T-helper 1 cell treated with Interleukin-12 subunit alpha and Interleukin-12 subunit beta and Interleukin-4 antibody, amounts not matched to agents 30 ng/mL and 1 ng/mL, for 36 hours (primary cell): ENCODE measurements around the gene SYTL3. TPM values are rescaled to one million over a fixed set of nuclear protein-coding genes. Genes with fewer than 3 reads are reported as not detected.

Source experiments
- intact Hi-C: fragments of 100-400 bp; cut with micrococcal nuclease; formaldehyde crosslinking; loops from one replicate; pipeline ENCODE4 v1.15.1; 2024
- total RNA-seq: library from RNA; stranded (reverse); gene quantifications from 2 replicates; pipeline ENCODE4 v1.2.3, GENCODE V29; 2022

The SYTL3 gene
- total RNA-seq, 1 donor from 2014 or later = 64.0 TPM

DNA sequence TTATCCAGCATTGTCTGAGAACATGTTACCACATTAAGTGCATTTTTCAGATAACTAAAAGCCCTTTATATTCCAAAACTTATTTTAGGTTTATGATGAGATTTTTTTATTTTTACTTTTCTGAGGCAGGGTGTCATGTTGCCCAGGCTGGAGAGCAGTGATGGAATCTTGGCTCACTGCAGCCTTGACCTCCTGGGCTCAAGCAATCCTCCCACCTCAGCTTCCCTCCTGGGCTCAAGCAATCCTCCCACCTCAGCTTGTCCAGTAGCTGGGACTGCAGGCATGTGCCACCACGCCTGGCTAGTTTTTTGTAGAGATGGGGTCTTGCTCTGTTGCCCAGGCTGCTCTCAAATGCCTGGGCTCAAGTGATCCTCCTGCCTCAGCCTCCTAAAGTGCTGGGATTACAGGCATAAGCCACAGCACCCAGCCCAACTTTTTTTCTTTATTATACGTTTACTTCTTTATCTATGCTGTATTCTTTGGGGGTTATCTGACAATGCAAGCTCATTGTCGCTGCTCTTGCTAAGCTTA, 11.5 kb upstream of the SYTL3 start:
- intact Hi-C loops = no loop called here

DNA sequence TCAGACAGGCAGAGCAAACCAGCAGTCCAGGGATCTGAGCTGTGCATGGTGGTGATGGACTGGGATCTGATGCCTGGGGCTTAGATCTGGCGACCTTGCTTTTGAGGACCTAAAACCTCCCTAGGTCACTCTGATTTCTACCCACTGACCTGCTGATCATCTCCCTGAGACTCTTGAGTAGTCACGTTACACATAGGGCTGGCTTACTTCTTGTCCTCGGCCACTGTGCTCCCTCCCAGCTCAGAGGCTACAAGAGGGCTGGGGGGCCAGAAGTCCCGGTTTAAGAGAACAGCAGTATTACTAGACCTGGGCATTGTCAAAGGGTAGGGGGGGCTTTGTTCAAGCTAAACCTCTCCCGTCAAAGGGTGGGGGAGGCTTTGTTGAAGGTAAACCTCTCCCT, 10.8 kb upstream of the SYTL3 start:
- intact Hi-C loops = no loop called here

DNA sequence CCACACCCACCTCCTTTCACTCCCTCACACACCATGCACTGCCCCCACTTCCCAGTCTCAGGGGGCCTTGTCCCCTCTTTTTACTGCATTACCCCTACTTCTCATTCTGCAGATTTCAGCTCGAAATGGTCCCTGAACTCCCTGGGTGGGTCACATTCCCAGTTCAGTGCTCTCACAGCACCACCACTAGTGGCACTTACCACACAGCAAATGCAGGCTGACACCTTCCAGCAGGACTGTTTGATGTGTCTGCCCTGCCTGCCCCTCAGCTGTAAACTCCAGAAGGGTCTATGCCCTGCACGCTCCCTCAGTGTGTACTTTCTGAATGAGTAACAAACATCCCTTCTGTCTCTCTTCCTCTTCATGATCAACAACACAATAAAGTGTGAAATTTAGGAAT, 9.3 kb upstream of the SYTL3 start:
- intact Hi-C loops = loop anchor here (1.0 to 10.0 kb wide), 6 partner anchors 21 to 1258 kb away; partner anchors contain the start of genes TCP1 and ZDHHC14

DNA sequence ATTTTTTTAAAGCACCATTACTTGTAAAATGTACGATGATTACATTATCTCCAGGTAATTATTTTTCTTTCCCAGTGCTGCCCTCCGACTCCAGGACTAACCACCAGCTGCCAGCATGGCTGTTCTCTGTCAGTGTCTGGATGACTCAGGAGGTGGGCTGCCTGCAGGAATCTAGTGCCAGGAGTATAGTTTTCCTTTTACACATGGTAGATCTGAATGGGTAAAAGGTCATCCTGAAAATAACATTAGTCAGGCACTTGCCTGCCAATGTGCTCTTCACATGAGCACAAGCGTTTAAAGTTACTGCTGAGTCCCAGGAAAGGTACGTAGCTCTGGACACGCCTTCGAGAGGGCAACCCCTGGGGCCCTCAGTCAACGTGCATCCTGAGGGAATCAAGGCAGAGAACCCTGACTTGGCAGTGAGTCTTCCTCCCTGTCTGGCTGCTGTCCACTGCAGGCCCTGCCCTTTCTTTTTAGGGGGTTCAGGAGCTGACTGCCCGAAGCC, 7.7 kb upstream of the SYTL3 start:
- intact Hi-C loops = loop anchor here (2.0 to 10.0 kb wide), 8 partner anchors 19 to 1260 kb away; partner anchors contain the start of genes TCP1, TMEM181 and ZDHHC14

DNA sequence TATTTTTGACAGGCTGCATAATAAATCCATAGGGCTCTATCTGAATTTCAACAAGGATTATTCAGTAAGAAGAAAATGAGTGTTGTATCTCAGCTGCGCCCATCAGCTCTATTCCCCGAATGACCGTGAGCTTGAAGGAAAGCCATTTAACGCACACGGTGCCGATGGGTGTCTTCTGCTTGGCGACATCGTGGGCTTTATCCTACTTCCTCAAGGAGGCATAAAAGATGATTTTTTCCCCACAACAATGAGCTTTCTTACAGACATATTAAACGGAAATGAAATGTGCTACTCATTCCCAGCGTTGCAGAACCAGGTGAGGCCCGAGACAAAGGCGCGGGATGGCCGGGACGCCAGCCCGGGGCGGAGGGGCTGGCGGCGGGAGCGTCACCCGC, 6.0 kb upstream of the SYTL3 start:
- intact Hi-C loops = loop anchor here (1.0 to 10.0 kb wide), 13 partner anchors 9 to 1262 kb away; partner anchors contain the start of genes GTF2H5, SERAC1, TCP1 and TMEM181

DNA sequence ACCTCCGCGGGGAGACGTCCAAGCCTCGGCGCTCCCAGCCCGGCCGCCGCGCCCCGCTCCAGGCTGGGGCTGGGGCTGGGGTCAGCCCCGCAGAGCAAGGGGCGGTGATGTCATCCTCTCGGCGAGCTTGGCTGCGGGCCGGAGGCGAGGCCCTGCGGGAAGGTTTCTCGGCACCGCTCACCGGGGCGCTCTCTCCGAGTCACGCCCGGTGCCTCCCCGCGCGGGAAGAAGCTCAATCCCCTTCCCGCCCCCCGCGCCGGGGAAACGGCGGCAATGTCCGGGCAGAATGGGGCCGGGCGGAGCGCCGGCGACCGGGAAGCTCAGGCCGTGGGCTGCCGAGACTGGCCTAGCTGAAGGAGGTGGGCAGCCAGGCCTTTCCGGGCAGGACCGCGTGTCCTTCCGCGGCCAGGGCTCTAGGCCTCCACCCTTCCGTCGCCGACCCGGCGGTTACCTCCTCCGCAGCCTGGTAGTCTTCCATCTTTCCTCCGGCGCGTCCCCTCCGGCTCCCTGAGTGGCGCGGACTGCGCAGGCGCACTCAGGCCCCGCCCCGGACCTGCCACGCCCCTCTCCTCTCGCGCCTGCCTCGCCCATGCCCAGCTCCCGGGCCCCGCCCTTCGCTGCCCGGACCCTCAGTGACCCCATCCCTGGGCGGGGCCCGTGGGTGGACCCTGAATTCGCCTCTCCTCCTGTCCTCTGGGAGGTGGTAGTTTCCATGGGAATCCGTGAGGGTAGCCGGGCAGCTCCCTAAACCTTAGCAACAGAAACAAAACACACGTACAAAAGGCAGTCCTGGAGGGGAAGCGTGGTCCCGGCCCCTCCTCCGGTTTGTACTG, 5.4 kb upstream of the SYTL3 start, which contains the start of gene DYNLT1:
TSS of gene DYNLT1 (minus strand) at position 513 of the 833 bp plus-strand sequence. CDS start at position 478, 35 bp downstream.
- intact Hi-C loops = loop anchor here (1.0 to 10.0 kb wide), 10 partner anchors 9 to 1262 kb away; partner anchors contain the start of genes GTF2H5, SERAC1, TCP1 and ZDHHC14

DNA sequence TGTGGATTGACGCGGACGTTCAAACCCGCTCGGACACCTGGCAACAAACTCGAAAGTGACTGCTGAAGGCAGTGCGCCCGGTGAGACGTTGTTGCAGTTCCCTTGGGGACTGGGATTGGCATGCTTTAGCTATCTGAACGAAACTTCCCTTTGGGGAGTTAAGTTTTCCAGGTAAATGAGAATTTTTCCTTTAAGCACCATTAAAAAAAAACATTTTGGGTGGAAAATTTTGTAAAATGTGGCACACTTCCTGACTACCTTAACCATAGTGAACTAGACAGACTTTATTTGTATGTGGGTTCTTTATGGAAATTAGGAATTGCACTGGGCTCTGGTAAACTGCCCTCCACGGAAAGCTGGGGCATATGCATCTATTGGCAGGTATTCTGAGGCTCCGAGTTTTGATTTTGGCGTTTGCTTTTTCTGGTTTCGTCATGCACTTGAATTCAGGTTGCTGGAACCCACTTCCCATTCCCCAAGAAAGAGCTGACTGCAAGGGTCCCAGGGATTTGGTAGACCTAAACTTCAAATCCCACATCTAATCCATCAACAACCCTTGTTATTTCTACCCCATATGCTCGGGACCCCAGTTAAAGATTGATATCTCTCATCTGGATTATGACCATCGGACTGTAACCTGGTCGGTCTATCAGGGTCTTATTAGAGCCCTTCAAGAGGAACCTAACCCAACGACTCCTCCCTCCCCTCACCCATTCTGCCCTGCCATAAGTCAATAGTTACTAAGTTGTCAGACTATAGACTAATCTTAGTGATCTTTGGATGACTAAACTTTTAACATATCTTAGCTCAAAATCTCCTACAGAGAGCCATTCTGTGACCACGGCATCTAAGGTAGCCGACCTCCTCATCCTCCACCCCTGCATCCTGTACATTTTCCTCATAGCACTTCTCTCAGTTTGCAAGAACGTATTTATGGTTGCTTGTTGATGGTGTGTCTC, 4.5 kb upstream of the SYTL3 start:
- intact Hi-C loops = loop anchor here (5.0 to 10.0 kb wide), 2 partner anchors 413 to 761 kb away; no protein-coding TSS in a partner anchor

DNA sequence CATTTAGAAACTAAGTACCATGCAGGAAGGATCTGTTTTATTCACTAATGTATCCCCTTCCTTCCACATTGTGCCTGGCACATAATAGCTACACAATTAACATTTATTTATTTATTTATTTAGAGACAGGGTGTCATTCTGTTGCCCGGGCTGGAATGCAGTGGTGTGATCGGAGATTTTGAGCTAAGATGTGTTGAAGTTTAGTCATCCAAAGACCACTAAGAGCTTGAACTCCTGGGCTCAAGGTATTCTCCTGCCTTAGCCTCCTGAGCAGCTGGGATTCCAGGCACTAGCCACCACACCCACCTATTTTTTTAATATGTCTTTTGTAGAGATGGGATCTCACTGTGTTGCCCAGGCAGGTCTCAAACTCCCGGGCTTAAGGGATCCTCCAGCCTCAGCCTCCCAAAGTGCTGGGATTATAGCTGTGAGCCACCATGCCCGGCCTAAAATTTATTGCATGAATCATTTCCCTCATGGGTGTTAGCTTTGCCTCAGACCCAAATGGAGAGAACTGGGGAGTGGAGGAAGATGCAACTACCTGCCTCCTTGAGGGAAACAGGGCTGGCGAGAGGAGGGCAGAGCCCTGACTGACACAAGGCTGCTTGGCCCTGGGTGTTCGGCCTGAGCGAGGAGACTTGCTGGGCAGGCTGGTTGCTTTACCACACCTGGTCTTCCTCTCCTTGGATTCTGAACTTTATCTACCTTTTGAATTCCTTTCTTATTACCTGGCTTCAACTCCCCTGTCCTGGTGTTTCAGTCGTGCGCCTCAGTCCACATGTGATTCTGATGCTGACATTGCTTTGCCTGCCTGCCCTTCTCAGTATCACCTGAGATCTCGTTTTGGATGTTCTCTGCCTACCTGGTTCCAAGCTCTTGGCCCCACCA, 3.6 kb upstream of the SYTL3 start:
- intact Hi-C loops = loop anchor here (5.0 to 10.0 kb wide), 2 partner anchors 414 to 761 kb away; no protein-coding TSS in a partner anchor

DNA sequence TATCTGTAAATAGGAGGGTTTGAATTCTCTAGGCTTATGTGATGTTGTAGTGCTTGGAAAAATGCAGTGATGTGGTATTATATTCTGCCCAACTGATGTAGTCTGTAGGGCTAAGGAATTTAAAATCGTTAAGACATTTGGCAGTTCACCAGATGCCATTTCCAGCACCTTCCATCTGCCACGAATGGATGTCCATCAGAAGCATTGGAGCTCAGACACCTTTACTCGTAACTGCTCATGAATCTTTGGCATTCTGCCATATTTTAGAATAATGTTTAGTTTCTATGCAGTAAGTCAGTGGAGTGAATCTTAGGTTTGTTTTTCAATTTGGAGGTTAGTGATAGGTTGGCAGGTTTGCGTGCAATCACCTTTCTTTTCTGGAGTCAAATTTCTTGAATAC, 2.4 kb upstream of the SYTL3 start:
- intact Hi-C loops = loop anchor here (5.0 to 10.0 kb wide), 2 partner anchors 415 to 763 kb away; no protein-coding TSS in a partner anchor

DNA sequence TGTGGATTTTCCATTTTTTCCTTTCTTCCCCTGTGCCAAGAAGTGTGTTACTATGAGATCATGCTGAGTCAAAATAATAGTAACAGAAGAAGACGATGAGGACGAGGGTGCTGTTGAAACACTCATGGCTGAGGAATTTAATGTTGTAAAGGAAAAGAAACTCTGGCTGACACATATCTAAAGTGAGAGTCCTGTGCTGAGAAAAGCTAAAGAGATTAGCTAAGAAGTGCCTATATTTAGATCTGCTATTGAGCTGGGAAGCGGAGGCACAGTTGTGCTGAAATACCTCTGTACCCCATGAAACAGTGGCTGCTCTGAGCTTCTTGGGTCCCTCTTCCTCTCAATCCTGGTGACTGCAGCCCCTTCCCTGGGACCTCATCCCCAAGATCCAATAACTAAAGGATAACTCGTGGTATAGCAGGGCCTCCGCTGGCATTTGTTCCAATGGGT, 1.1 kb upstream of the SYTL3 start:
- intact Hi-C loops = loop anchor here (1.0 to 10.0 kb wide), 6 partner anchors 394 to 764 kb away; partner anchors contain the start of gene SYNJ2

DNA sequence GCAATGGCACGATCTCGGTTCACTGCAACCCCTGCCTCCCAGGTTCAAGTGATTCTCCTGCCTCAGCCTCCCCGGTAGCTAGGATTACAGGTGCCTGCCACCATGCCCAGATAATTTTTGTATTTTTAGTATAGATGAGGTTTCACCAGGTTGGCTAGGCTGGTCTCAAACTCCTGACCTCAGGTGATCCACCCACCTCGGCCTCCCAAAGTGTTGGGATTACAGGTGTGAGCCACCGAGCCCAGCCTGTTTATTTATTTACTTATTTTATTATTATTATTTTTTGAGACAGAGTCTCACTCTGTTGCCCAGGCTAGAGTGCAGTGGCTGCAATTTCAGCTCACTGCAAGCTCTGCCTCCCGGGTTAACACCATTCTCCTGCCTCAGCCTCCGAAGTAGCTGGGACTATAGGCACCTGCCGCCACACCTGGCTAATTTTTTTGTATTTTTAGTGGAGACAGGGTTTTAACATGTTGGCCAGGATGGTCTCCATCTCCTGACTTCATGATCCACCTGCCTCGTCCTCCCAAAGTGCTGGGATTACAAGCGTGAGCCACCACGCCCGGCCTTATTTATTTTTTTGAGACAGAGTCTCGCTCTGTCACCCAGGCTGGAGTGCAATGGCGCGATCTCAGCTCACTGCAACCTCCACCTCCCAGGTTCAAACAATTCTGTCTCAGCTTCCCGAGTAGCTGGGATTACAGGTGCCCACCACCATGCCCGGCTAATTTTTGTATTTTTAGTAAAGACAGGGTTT, 2.3 kb downstream of the SYTL3 start:
- intact Hi-C loops = loop anchor here (2.0 to 10.0 kb wide), 7 partner anchors 165 to 1073 kb away; partner anchors contain the start of genes SNX9, SOD2 and WTAP

DNA sequence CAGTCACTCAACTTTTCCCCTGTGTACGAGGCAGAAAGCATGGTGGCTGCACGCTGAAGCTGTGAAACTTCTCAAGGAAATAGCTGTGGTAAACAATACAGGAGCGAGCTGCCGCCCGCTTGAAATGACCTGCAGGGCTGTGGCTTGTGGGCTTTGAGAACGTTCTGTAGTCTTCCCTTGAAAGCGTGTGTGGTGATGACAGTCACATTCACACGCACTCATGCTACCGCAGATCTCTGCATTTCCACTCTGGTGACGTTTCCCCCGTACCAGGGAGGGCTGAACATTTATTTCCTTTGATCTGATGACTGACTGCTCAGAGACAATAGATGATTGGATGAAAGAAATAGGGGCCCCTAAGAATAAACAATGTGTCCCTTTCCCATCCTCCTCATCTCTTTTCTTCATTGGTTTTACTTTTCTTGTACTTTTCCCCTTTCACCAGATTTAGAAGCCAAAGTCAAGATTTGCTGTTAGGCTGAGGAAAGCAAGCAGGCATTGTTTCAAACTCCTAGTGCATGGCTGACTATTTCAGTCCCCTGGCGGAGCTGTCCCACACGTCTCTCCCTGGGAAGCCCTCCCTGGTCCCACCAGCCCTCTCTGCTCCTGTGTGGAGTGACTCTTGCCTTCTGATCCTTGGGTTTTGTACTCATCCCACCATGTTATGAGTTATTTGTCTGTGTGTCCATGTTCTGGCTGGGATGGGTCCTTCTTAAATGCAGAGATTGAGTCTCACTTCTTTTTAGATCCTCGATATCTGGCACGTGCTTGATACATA, 3.9 kb downstream of the SYTL3 start:
- intact Hi-C loops = loop anchor here (1.0 to 10.0 kb wide), 15 partner anchors 9 to 1071 kb away; partner anchors contain the start of genes DYNLT1, SNX9, SOD2 and WTAP

DNA sequence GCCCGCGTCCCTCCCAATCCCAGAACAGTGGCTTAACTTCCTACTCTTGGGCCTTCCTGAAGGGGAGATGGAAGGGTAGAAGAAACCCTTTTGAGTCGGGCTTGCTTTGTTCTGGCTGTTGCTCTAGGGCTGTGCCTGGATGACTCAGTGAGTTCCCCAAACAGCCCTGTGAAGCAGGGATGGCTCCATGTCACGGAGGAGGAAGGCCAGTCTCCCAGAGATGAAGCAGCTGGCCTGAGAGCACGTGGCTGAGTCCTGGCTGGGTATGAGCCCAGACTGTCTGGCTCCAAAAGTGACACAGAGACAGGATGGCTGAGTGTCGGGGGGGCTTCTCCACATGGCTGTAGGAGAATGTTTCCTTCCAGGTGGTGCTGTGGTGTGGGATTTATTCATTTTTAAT, 4.6 kb downstream of the SYTL3 start:
- intact Hi-C loops = loop anchor here (5.0 to 10.0 kb wide), 4 partner anchors 627 to 1070 kb away; partner anchors contain the start of genes SNX9, SOD2 and WTAP

DNA sequence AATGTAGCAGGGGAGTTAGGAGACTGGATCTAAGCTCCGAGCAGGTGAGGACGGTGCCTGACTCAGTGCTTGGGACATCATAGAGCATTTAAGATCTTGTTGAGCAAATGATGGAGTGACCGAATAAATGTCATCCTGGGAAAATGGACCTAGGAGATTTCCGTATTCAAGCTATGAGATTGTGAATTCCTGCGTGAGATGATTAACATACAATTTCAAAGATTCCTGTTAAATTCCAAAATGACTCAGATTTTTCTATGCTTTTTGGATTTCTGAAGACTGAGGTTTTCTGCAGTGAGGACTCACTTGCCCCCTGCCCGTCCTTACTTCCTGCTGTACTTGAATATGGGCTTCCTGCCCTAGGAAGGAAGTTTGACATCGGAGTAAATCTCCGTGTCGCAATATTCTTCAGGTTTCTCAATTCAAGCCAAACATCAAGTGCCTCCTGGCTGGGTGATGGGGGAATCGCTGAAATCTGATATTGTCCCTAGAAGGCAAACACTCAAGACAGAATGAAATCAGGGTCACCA, 5.2 kb downstream of the SYTL3 start:
- intact Hi-C loops = loop anchor here (5.0 to 10.0 kb wide), 4 partner anchors 628 to 1070 kb away; partner anchors contain the start of genes SNX9, SOD2 and WTAP

DNA sequence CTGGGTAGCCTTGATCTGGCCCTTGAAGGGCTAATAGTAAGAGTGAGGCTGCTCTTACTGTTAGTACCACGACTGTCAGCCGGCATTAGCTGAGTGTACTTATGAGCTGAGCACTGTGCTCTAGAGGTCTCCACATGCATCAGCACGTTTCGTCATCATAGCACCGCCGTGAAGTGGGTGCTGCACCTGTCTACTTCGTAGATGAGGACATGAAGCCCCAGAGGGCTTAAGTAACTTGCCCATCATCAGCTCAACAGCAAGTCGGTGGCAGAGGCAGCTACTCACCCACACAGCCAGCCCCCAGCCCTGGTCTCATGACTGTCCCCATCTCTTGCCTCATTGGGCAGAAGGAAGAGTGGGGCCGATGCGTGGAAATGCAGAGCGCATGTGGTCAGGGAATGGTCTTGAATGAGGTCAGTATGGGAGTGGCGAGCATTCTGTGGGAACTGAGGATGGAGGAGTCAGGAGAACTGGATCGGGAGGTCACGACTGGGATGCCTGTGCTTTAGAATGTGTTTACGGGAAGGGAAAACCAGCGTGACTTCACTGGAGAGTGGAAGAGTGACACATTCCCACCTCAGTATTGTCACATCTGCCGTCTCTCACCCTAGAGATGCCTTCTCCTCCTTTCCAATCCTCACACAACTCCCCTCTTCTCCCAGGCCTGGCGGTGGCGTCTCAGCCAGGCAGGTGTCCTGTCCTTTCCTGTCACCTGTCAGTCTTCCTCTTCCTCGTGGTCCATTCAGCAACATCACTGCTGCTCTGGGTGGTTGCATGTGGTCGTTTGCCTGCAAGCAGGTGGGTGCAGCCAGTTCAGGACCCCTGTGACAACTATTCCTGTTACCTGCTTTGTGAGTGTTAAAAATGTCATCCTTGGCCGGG, 6.0 kb downstream of the SYTL3 start:
- intact Hi-C loops = loop anchor here (10.0 kb wide), 1 partner anchor 1069 kb away; the partner anchor contains the start of gene WTAP

DNA sequence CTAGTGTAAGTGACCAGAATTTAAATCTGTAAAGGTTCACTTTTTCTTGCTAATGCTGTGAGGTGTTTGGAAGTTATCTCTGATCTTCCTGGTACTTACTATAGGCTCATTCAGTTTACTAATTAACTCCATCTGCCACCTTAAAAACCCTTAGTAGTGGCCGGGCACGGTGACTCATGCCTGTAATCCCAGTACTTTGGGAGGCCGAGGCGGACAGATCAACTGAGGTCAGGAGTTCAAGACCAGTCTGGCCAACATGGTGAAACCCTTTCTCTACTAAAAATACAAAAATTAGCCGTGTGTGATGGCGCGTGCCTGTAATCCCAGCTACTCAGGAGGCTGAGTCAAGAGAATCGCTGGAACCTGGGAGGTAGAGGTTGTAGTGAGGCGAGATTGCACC, 7.1 kb downstream of the SYTL3 start:
- intact Hi-C loops = loop anchor here (10.0 kb wide), 1 partner anchor 1068 kb away; the partner anchor contains the start of gene WTAP
